Liver (tissue), 9 donors: ENCODE results near the gene PAPPA. TPM values are rescaled to one million over a fixed set of nuclear protein-coding genes. Genes with fewer than 3 reads are reported as not detected.

Experiments used
- DNase-seq: peaks from one replicate; pipeline ENCODE4 v3.0.0-alpha.2; 2017; ENCODE audit warnings: low spot score
- H3K27ac ChIP-seq, 2 donors: one replicate each; pipeline ENCODE4 v1.7.0; 2013; ENCODE audit warnings: inconsistent platforms in 2 of 2, low read length in 2 of 2, control low read depth in 1 of 2, low read depth in 1 of 2, mild to moderate bottlenecking in 1 of 2
- H3K27me3 ChIP-seq, 4 donors: one replicate each; pipeline versions ENCODE4 v1.6.1 to v1.7.0; 2013; ENCODE audit warnings: low read length in 3 of 4, inconsistent platforms in 1 of 4, mild to moderate bottlenecking in 1 of 4, moderate library complexity in 1 of 4; ENCODE audit not compliant: control insufficient read depth in 4 of 4, insufficient read depth in 4 of 4
- H3K36me3 ChIP-seq, 4 donors: one replicate each; pipeline versions ENCODE4 v1.6.1 to v1.7.0; 2013; ENCODE audit warnings: low read length in 3 of 4, mild to moderate bottlenecking in 3 of 4, low read depth in 1 of 4, moderate library complexity in 1 of 4; ENCODE audit not compliant: control insufficient read depth in 4 of 4, insufficient read depth in 3 of 4
- H3K4me1 ChIP-seq, 4 donors: one replicate each; pipeline versions ENCODE4 v1.6.1 to v1.7.0; 2013; ENCODE audit warnings: low read length in 3 of 4, mild to moderate bottlenecking in 3 of 4, moderate library complexity in 1 of 4; ENCODE audit not compliant: control insufficient read depth in 4 of 4, insufficient read depth in 4 of 4
- H3K4me3 ChIP-seq, 3 donors: one replicate each; pipeline versions ENCODE4 v1.6.1 to v1.7.0; 2013; ENCODE audit warnings: low read length in 3 of 3, control low read depth in 1 of 3, low read depth in 1 of 3, mild to moderate bottlenecking in 1 of 3
- H3K9ac ChIP-seq, 2 donors: one replicate each; pipeline ENCODE4 v1.7.0; 2013; ENCODE audit warnings: low read length in 2 of 2, mild to moderate bottlenecking in 2 of 2, moderate library complexity in 2 of 2, control low read depth in 1 of 2, low read depth in 1 of 2
- H3K9me3 ChIP-seq, 4 donors: one replicate each; pipeline versions ENCODE4 v1.6.1 to v1.7.0; 2013; ENCODE audit warnings: low read length in 3 of 4; ENCODE audit not compliant: control insufficient read depth in 4 of 4
- EGR1 ChIP-seq, 2 donors: IDR thresholded peaks; 2 replicates each; pipeline ENCODE4 v1.6.1; 2016 to 2018; ENCODE audit warnings: antibody characterized with exemption in 2 of 2, low read depth in 2 of 2
- FOXA2 ChIP-seq: IDR thresholded peaks from 2 replicates; pipeline ENCODE4 v1.6.1; 2016; ENCODE audit warnings: antibody characterized with exemption
- GABPA ChIP-seq, 2 donors: IDR thresholded peaks in 1 of 2; conservative IDR thresholded peaks in 1 of 2; 2 replicates each; pipeline ENCODE4 v1.6.1; 2016; ENCODE audit warnings: antibody characterized with exemption in 2 of 2, mild to moderate bottlenecking in 1 of 2, moderate library complexity in 1 of 2
- HNF4A ChIP-seq, 2 donors: conservative IDR thresholded peaks; 2 replicates each; pipeline ENCODE4 v1.6.1; 2016; ENCODE audit warnings: antibody characterized with exemption in 2 of 2, mild to moderate bottlenecking in 2 of 2
- JUND ChIP-seq, 2 donors: IDR thresholded peaks; 2 replicates each; pipeline ENCODE4 v1.6.1; 2016; ENCODE audit warnings: antibody characterized with exemption in 2 of 2
- MAX ChIP-seq: IDR thresholded peaks from 2 replicates; pipeline ENCODE4 v1.6.1; 2016; ENCODE audit warnings: antibody characterized with exemption
- NR2F2 ChIP-seq: IDR thresholded peaks from 2 replicates; pipeline ENCODE4 v1.6.1; 2016; ENCODE audit warnings: antibody characterized with exemption
- RXRA ChIP-seq, 2 donors: IDR thresholded peaks; 2 replicates each; pipeline ENCODE4 v1.6.1; 2017 to 2018; ENCODE audit warnings: antibody characterized with exemption in 2 of 2, mild to moderate bottlenecking in 1 of 2
- SP1 ChIP-seq: IDR thresholded peaks from 2 replicates; pipeline ENCODE4 v1.6.1; 2018; ENCODE audit warnings: antibody characterized with exemption, mild to moderate bottlenecking
- TAF1 ChIP-seq: conservative IDR thresholded peaks from 2 replicates; pipeline ENCODE4 v1.6.1; 2016; ENCODE audit warnings: antibody characterized with exemption, mild to moderate bottlenecking
- YY1 ChIP-seq: IDR thresholded peaks from 2 replicates; pipeline ENCODE4 v1.6.1; 2016; ENCODE audit warnings: antibody characterized with exemption, mild to moderate bottlenecking
- ZBTB33 ChIP-seq: IDR thresholded peaks from 2 replicates; pipeline ENCODE4 v1.6.1; 2016; ENCODE audit warnings: antibody characterized with exemption
- WGBS: extraction: QIAGEN DNeasy Blood & Tissue Kit; methylation state at CpG from one replicate; pipeline ENCODE4 v1.1.7; 2013; 5-methylcytosine and 5-hydroxymethylcytosine counted together
- polyA plus RNA-seq, 2 donors: library from polyadenylated mRNA; stranded (reverse) in 1 of 2; unstranded in 1 of 2; fragments of 200-250 nt in 1 of 2; fragments of >200 nt in 1 of 2; fragmentation: Nextera tagmentation in 1 of 2; extraction: Ambion mirVana in 1 of 2; gene quantifications; one replicate each; pipeline versions ENCODE4 v1.2.1 to v1.2.3, GENCODE V29; 2013 to 2015
- total RNA-seq, 2 donors: library from RNA; depleted of rRNA; stranded (reverse); fragments of >200 nt; gene quantifications; one replicate each; pipeline ENCODE4 v1.2.3, GENCODE V29; 2014
- TF ChIP-seq, protein P1 (sequence below): IDR thresholded peaks from 2 replicates; pipeline ENCODE4 v1.6.1; 2016; ENCODE audit warnings: antibody characterized with exemption
- TF ChIP-seq, protein P2 (sequence below): fragments of 150-350 bp; IDR thresholded peaks from 2 replicates; pipeline ENCODE4 v1.5.1; 2017; ENCODE audit warnings: improper control_type of control experiment, low read depth, low read length; ENCODE audit not compliant: missing input control
- donor health status: healthy.
- donor health status: healthy.
- donor health status: healthy.
- donor health status: healthy.
- donor health status: healthy.

PAPPA gene
- total and polyA plus RNA-seq, 4 donors: 0.03 to 0.33 (median 0.20) TPM

GRCh38 chr9:116394894-116395698 lies 241.5 kb downstream of the PAPPA start:
- H3K9ac ChIP-seq: no peak overlapping the region
- no peaks in the 10 kb centered on the region for H3K36me3 ChIP-seq
- H3K9me3 ChIP-seq: no peaks in the 10 kb centered on the region
- H3K4me3 ChIP-seq: no peak overlapping the region
- no peak for DNase-seq
- no peak overlapping the region for H3K27ac ChIP-seq
- H3K27me3 ChIP-seq: no peaks in the 10 kb centered on the region
- TF ChIP-seq HNF4A (conservative IDR thresholded peaks at IDR 0.05) (no peak), ZBTB33 (no peak), SP1 (no peak), TAF1 (no peak), GABPA (IDR thresholded peaks at IDR 0.05 in 1 of 2, conservative IDR thresholded peaks at IDR 0.05 in 1 of 2) (no peak), RXRA (IDR thresholded peaks at IDR 0.05) (no peak), NR2F2 (no peak), EGR1 (IDR thresholded peaks at IDR 0.05; ENCODE audit: low read depth in 2 of 2) (no peak), MAX (no peak), YY1 (no peak), FOXA2 (no peak)
- TF ChIP-seq, protein P1, sequence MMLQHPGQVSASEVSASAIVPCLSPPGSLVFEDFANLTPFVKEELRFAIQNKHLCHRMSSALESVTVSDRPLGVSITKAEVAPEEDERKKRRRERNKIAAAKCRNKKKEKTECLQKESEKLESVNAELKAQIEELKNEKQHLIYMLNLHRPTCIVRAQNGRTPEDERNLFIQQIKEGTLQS: no peak
- TF ChIP-seq, protein P2, sequence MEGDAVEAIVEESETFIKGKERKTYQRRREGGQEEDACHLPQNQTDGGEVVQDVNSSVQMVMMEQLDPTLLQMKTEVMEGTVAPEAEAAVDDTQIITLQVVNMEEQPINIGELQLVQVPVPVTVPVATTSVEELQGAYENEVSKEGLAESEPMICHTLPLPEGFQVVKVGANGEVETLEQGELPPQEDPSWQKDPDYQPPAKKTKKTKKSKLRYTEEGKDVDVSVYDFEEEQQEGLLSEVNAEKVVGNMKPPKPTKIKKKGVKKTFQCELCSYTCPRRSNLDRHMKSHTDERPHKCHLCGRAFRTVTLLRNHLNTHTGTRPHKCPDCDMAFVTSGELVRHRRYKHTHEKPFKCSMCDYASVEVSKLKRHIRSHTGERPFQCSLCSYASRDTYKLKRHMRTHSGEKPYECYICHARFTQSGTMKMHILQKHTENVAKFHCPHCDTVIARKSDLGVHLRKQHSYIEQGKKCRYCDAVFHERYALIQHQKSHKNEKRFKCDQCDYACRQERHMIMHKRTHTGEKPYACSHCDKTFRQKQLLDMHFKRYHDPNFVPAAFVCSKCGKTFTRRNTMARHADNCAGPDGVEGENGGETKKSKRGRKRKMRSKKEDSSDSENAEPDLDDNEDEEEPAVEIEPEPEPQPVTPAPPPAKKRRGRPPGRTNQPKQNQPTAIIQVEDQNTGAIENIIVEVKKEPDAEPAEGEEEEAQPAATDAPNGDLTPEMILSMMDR: no peak
- H3K4me1 ChIP-seq: no peaks in the 10 kb centered on the region
- WGBS: 88% methylated on average over 5 of the region's 5 CpGs

DNA sequence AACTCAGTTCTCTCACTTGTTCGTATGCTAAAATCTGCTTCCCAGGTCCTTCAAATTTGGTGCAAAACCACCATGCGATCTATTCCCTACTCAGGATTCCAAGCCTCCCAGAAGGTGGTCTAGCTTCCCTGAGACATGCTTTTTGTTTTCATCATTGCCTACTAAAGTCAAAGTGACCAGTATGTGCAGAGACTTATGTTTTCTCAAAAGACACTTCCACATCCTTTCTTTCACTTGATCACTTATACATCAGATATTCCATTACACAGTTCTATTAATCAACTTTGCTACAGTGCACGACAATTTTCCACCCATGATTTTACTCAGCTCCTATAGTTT lies 242.1 kb downstream of the PAPPA start:
- no peaks in the 10 kb centered on the region for H3K27me3 ChIP-seq
- WGBS: 94% methylated on average over 3 of the region's 3 CpGs
- no peak for DNase-seq
- H3K36me3 ChIP-seq: no peaks in the 10 kb centered on the region
- TF ChIP-seq MAX (no peak), JUND (IDR thresholded peaks at IDR 0.05) (no peak), TAF1 (no peak)
- no peak overlapping the region for H3K27ac ChIP-seq
- H3K4me3 ChIP-seq: no peak overlapping the region
- no peaks in the 10 kb centered on the region for H3K4me1 ChIP-seq
- no peaks in the 10 kb centered on the region for H3K9me3 ChIP-seq
- no peak overlapping the region for H3K9ac ChIP-seq
